ENCODE measurements around the gene CRYGC.

- TF ChIP-seq, protein P1, sequence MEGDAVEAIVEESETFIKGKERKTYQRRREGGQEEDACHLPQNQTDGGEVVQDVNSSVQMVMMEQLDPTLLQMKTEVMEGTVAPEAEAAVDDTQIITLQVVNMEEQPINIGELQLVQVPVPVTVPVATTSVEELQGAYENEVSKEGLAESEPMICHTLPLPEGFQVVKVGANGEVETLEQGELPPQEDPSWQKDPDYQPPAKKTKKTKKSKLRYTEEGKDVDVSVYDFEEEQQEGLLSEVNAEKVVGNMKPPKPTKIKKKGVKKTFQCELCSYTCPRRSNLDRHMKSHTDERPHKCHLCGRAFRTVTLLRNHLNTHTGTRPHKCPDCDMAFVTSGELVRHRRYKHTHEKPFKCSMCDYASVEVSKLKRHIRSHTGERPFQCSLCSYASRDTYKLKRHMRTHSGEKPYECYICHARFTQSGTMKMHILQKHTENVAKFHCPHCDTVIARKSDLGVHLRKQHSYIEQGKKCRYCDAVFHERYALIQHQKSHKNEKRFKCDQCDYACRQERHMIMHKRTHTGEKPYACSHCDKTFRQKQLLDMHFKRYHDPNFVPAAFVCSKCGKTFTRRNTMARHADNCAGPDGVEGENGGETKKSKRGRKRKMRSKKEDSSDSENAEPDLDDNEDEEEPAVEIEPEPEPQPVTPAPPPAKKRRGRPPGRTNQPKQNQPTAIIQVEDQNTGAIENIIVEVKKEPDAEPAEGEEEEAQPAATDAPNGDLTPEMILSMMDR (conservative IDR thresholded peaks at IDR 0.05; ENCODE audit: low read depth in 2 of 2): no peak
- TF ChIP-seq POLR2AphosphoS5 (IDR thresholded peaks at IDR 0.05; ENCODE audit: low read depth) (no peak), EZH2phosphoT487 (IDR thresholded peaks at IDR 0.05; ENCODE audit: unreplicated experiment) (no peak), ETS1 (IDR thresholded peaks at IDR 0.05) (no peak), JUNB (IDR thresholded peaks at IDR 0.05; ENCODE audit: unreplicated experiment) (no peak), EZH2 (IDR thresholded peaks at IDR 0.05; ENCODE audit: low read depth, unreplicated experiment) (no peak), STAT1 (IDR thresholded peaks at IDR 0.05; ENCODE audit: unreplicated experiment) (no peak), CREB1 (CRISPR knock-in tag; IDR thresholded peaks at IDR 0.05; ENCODE audit: low read depth) (no peak), ZNF114 (CRISPR knock-in tag; IDR thresholded peaks at IDR 0.05) (no peak), REST (IDR thresholded peaks at IDR 0.05; ENCODE audit: unreplicated experiment) (no peak), NANOG (IDR thresholded peaks at IDR 0.05; ENCODE audit: borderline replicate concordance) (no peak)
- TF ChIP-seq, protein P2, sequence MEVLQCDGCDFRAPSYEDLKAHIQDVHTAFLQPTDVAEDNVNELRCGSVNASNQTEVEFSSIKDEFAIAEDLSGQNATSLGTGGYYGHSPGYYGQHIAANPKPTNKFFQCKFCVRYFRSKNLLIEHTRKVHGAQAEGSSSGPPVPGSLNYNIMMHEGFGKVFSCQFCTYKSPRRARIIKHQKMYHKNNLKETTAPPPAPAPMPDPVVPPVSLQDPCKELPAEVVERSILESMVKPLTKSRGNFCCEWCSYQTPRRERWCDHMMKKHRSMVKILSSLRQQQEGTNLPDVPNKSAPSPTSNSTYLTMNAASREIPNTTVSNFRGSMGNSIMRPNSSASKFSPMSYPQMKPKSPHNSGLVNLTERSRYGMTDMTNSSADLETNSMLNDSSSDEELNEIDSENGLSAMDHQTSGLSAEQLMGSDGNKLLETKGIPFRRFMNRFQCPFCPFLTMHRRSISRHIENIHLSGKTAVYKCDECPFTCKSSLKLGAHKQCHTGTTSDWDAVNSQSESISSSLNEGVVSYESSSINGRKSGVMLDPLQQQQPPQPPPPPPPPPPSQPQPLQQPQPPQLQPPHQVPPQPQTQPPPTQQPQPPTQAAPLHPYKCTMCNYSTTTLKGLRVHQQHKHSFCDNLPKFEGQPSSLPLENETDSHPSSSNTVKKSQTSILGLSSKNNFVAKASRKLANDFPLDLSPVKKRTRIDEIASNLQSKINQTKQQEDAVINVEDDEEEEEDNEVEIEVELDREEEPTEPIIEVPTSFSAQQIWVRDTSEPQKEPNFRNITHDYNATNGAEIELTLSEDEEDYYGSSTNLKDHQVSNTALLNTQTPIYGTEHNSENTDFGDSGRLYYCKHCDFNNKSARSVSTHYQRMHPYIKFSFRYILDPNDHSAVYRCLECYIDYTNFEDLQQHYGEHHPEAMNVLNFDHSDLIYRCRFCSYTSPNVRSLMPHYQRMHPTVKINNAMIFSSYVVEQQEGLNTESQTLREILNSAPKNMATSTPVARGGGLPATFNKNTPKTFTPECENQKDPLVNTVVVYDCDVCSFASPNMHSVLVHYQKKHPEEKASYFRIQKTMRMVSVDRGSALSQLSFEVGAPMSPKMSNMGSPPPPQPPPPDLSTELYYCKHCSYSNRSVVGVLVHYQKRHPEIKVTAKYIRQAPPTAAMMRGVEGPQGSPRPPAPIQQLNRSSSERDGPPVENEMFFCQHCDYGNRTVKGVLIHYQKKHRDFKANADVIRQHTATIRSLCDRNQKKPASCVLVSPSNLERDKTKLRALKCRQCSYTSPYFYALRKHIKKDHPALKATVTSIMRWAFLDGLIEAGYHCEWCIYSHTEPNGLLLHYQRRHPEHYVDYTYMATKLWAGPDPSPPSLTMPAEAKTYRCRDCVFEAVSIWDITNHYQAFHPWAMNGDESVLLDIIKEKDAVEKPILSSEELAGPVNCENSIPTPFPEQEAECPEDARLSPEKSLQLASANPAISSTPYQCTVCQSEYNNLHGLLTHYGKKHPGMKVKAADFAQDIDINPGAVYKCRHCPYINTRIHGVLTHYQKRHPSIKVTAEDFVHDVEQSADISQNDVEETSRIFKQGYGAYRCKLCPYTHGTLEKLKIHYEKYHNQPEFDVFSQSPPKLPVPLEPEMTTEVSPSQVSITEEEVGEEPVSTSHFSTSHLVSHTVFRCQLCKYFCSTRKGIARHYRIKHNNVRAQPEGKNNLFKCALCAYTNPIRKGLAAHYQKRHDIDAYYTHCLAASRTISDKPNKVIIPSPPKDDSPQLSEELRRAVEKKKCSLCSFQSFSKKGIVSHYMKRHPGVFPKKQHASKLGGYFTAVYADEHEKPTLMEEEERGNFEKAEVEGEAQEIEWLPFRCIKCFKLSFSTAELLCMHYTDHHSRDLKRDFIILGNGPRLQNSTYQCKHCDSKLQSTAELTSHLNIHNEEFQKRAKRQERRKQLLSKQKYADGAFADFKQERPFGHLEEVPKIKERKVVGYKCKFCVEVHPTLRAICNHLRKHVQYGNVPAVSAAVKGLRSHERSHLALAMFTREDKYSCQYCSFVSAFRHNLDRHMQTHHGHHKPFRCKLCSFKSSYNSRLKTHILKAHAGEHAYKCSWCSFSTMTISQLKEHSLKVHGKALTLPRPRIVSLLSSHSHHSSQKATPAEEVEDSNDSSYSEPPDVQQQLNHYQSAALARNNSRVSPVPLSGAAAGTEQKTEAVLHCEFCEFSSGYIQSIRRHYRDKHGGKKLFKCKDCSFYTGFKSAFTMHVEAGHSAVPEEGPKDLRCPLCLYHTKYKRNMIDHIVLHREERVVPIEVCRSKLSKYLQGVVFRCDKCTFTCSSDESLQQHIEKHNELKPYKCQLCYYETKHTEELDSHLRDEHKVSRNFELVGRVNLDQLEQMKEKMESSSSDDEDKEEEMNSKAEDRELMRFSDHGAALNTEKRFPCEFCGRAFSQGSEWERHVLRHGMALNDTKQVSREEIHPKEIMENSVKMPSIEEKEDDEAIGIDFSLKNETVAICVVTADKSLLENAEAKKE (CRISPR knock-in tag; IDR thresholded peaks at IDR 0.05): no peak
These were observed 9.8 kb upstream of the CRYGC start for GRCh38 chr2:208139447-208139846.
